Neural crest cell (in vitro differentiated cells): ENCODE data around the gene FBLN2. TPM values are rescaled to one million over a fixed set of nuclear protein-coding genes. Genes with fewer than 3 reads are reported as not detected.
"Not testable (repeated sequence)": the region's sequence is repeated elsewhere in the genome, so short reads cannot be mapped to it uniquely, and the experiment has no call there.

Source experiments
- DNase-seq: peaks from one replicate; pipeline ENCODE4 v3.0.0; 2021; ENCODE audit warnings: low read depth, mixed read lengths, low spot score
- H3K27ac Mint-ChIP-seq: one replicate; pipeline ENCODE4 v1.8.0; 2021; ENCODE audit warnings: mild to moderate bottlenecking, mixed read lengths; ENCODE audit not compliant: unreplicated experiment
- H3K27me3 Mint-ChIP-seq: 2 replicates; pipeline ENCODE4 v1.8.0; 2021; ENCODE audit warnings: low read depth, mild to moderate bottlenecking, mixed read lengths
- H3K36me3 Mint-ChIP-seq: 2 replicates; pipeline ENCODE4 v1.8.0; 2021; ENCODE audit warnings: low read depth, mild to moderate bottlenecking, mixed read lengths
- H3K4me1 Mint-ChIP-seq: 2 replicates; pipeline ENCODE4 v1.8.0; 2021; ENCODE audit warnings: mixed read lengths
- H3K4me3 Mint-ChIP-seq: one replicate; pipeline ENCODE4 v1.8.0; 2021; ENCODE audit warnings: mild to moderate bottlenecking, mixed read lengths
- H3K9me3 Mint-ChIP-seq: 2 replicates; pipeline ENCODE4 v1.8.0; 2021; ENCODE audit warnings: mixed read lengths
- CTCF ChIP-seq: fragments of 200-600 bp; sonication (generic); conservative IDR thresholded peaks from 2 replicates; pipeline ENCODE4 v1.5.0; 2021; ENCODE audit warnings: antibody characterized with exemption, mild to moderate bottlenecking
- long read RNA-seq: library from polyadenylated mRNA; unstranded; transcript quantifications from one replicate; pipeline ENCODE4 v2.0.0, GENCODE V29; 2020
- total RNA-seq: library from RNA; stranded (reverse); gene quantifications from 2 replicates; pipeline ENCODE4 v1.2.1, GENCODE V29; 2021

Gene FBLN2
- total RNA-seq: 4.9 and 6.3 TPM in 2 replicates
- long read RNA-seq: 0 reads

- Mint-ChIP-seq H3K4me1 (peaks cover 19% of the 10 kb centered on the region), H3K9me3 (no peaks in the 10 kb centered on the region), H3K27ac (no peak within 1 kb of the TSS), H3K27me3 (peaks cover 17% of the 10 kb centered on the region), H3K36me3 (no peaks in the 10 kb centered on the region), H3K4me3 (peak within 1 kb of the TSS; percentile 65)
- no peak for TF ChIP-seq CTCF
- peak; percentile 51 for DNase-seq
Measured at GRCh38 chr3:13548696-13549622, at the start of gene FBLN2. FBLN2 (plus strand) TSS chr3:13549125; CDS start chr3:13570356, 21,231 bp downstream.

GRCh38 chr3:13499246-13499645, 49.7 kb upstream of the FBLN2 start:
- Mint-ChIP-seq H3K4me1 (peaks cover 13% of the 10 kb centered on the region), H3K27ac (peak overlapping the region; percentile 62)
- H3K4me3 Mint-ChIP-seq, DNase-seq, H3K36me3 Mint-ChIP-seq, H3K27me3 Mint-ChIP-seq, H3K9me3 Mint-ChIP-seq: not testable (repeated sequence)

GRCh38 chr3:13500133-13500885, 48.6 kb upstream of the FBLN2 start:
- no peak overlapping the region for H3K27ac Mint-ChIP-seq
- H3K4me1 Mint-ChIP-seq: peaks cover 20% of the 10 kb centered on the region
- no peaks in the 10 kb centered on the region for H3K27me3 Mint-ChIP-seq
- H3K4me3 Mint-ChIP-seq: no peak overlapping the region
- H3K36me3 Mint-ChIP-seq: no peaks in the 10 kb centered on the region
- no peaks in the 10 kb centered on the region for H3K9me3 Mint-ChIP-seq
- peak; percentile 45 for DNase-seq
- TF ChIP-seq CTCF: peak; percentile 66

- Mint-ChIP-seq H3K36me3 (no peaks in the 10 kb centered on the region), H3K4me1 (peaks cover 20% of the 10 kb centered on the region), H3K4me3 (no peak overlapping the region), H3K9me3 (no peaks in the 10 kb centered on the region), H3K27ac (no peak overlapping the region), H3K27me3 (no peaks in the 10 kb centered on the region)
- TF ChIP-seq CTCF: no peak
- DNase-seq: no peak
Measured at GRCh38 chr3:13501056-13501455, 47.9 kb upstream of the FBLN2 start.

GRCh38 chr3:13501521-13501920, 47.4 kb upstream of the FBLN2 start:
- DNase-seq: no peak

More at GRCh38 chr3:13501521-13501920, 47.4 kb upstream of the FBLN2 start:
- Mint-ChIP-seq H3K27me3 (no peaks in the 10 kb centered on the region), H3K36me3 (no peaks in the 10 kb centered on the region), H3K4me1 (peaks cover 16% of the 10 kb centered on the region), H3K9me3 (no peaks in the 10 kb centered on the region), H3K4me3 (no peak overlapping the region), H3K27ac (no peak overlapping the region)
- no peak for TF ChIP-seq CTCF
